HEK293 (cell line): Measurements from ENCODE around the gene SLC6A1.

Experiments
- CTCF ChIA-PET: fragments of 350-600 bp; formaldehyde crosslinking; extraction: SDS; loops from one replicate; lab custom pipeline; 2021; ENCODE audit warnings: antibody characterized with exemption; lab: Yijun Ruan, JAX
- POLR2A ChIA-PET: fragments of 300-600 bp; formaldehyde crosslinking; extraction: SDS; loops from one replicate; lab custom pipeline; 2020; ENCODE audit warnings: antibody characterized with exemption, inconsistent platforms; lab: Yijun Ruan, JAX
- H3K27ac ChIP-seq: fragments of 200-500 bp; sonication (Bioruptor generic); 2 replicates; pipeline ENCODE4 v1.5.1; 2014; ENCODE audit warnings: low read depth, low read length, control low read depth, inconsistent platforms; ENCODE audit errors: extremely low read depth
- H3K36me3 ChIP-seq, 2 experiments: fragments of 200-500 bp in 1 of 2; sonication (Bioruptor generic) in 1 of 2; 1 replicate in 1 of 2; 2 replicates in 1 of 2; pipeline ENCODE4 v1.5.1; 2014 to 2017; ENCODE audit warnings: inconsistent platforms in 2 of 2, low read length in 2 of 2; ENCODE audit not compliant: control insufficient read depth in 2 of 2, insufficient read depth in 1 of 2
- H3K4me1 ChIP-seq: fragments of 200-500 bp; sonication (Bioruptor generic); 2 replicates; pipeline ENCODE4 v1.5.1; 2014; ENCODE audit warnings: mild to moderate bottlenecking, low read length, inconsistent platforms; ENCODE audit not compliant: control insufficient read depth, insufficient read depth
- H3K4me3 ChIP-seq: 2 replicates; pipeline ENCODE4 v1.5.1; 2011; ENCODE audit warnings: low read depth, mild to moderate bottlenecking, control low read depth, low read length, moderate library complexity
- H3K9me3 ChIP-seq: fragments of 200-500 bp; sonication (Bioruptor generic); 2 replicates; pipeline ENCODE4 v1.5.1; 2014; ENCODE audit warnings: low read depth, low read length, inconsistent platforms; ENCODE audit not compliant: control insufficient read depth, insufficient read depth
- BCL6B ChIP-seq: fragments of 450-650 bp; formaldehyde crosslinking; IDR thresholded peaks from 2 replicates; pipeline ENCODE4 v1.5.1; 2017; ENCODE audit warnings: missing biosample characterization, missing genetic modification characterization
- GLI4 ChIP-seq: fragments of 450-650 bp; formaldehyde crosslinking; IDR thresholded peaks from 2 replicates; pipeline ENCODE4 v1.5.1; 2016; ENCODE audit warnings: missing biosample characterization, missing genetic modification characterization
- HOXA7 ChIP-seq: sonication (generic); formaldehyde crosslinking; IDR thresholded peaks from 2 replicates; pipeline ENCODE4 v1.8.1; 2022; ENCODE audit warnings: missing genetic modification reagents, borderline replicate concordance
- MEIS1 ChIP-seq: sonication (generic); formaldehyde crosslinking; IDR thresholded peaks from 2 replicates; pipeline ENCODE4 v1.8.1; 2022; ENCODE audit warnings: missing genetic modification reagents, mild to moderate bottlenecking, borderline replicate concordance
- PRDM10 ChIP-seq: fragments of 450-650 bp; formaldehyde crosslinking; IDR thresholded peaks from 2 replicates; pipeline ENCODE4 v1.5.1; 2016; ENCODE audit warnings: missing biosample characterization, missing genetic modification characterization
- RBAK ChIP-seq: fragments of 450-650 bp; formaldehyde crosslinking; IDR thresholded peaks from 2 replicates; pipeline ENCODE4 v1.5.1; 2016; ENCODE audit warnings: missing biosample characterization, missing genetic modification characterization
- SCRT1 ChIP-seq: fragments of 450-650 bp; formaldehyde crosslinking; IDR thresholded peaks from 2 replicates; pipeline ENCODE4 v1.5.1; 2016; ENCODE audit warnings: missing biosample characterization, missing genetic modification characterization, borderline replicate concordance
- SCRT2 ChIP-seq: fragments of 450-650 bp; formaldehyde crosslinking; IDR thresholded peaks from 2 replicates; pipeline ENCODE4 v1.5.1; 2016; ENCODE audit warnings: missing biosample characterization, missing genetic modification characterization
- ZBTB7A ChIP-seq: fragments of 450-650 bp; formaldehyde crosslinking; IDR thresholded peaks from 2 replicates; pipeline ENCODE4 v1.5.1; 2016; ENCODE audit warnings: low read depth, missing biosample characterization, missing genetic modification characterization
- ZFP37 ChIP-seq: fragments of 450-650 bp; formaldehyde crosslinking; IDR thresholded peaks from 2 replicates; pipeline ENCODE4 v1.5.1; 2016; ENCODE audit warnings: missing biosample characterization, missing genetic modification characterization
- ZIC2 ChIP-seq: fragments of 450-650 bp; formaldehyde crosslinking; IDR thresholded peaks from 2 replicates; pipeline ENCODE4 v1.5.1; 2016; ENCODE audit warnings: missing biosample characterization, missing genetic modification characterization
- ZNF112 ChIP-seq: fragments of 450-650 bp; formaldehyde crosslinking; IDR thresholded peaks from 2 replicates; pipeline ENCODE4 v1.5.0; 2017; ENCODE audit warnings: missing biosample characterization, missing genetic modification characterization
- ZNF121 ChIP-seq: fragments of 450-650 bp; formaldehyde crosslinking; IDR thresholded peaks from 2 replicates; pipeline ENCODE4 v1.5.1; 2016; ENCODE audit warnings: missing biosample characterization, missing genetic modification characterization
- ZNF174 ChIP-seq: fragments of 450-650 bp; formaldehyde crosslinking; IDR thresholded peaks from 2 replicates; pipeline ENCODE4 v1.5.0; 2017; ENCODE audit warnings: missing biosample characterization, mild to moderate bottlenecking, missing genetic modification characterization
- ZNF366 ChIP-seq: fragments of 450-650 bp; formaldehyde crosslinking; conservative IDR thresholded peaks from 2 replicates; pipeline ENCODE4 v1.5.1; 2016; ENCODE audit warnings: missing biosample characterization, missing genetic modification characterization
- ZNF426 ChIP-seq: fragments of 450-650 bp; formaldehyde crosslinking; IDR thresholded peaks from 2 replicates; pipeline ENCODE4 v1.5.1; 2017; ENCODE audit warnings: missing biosample characterization, missing genetic modification characterization, mild to moderate bottlenecking, inconsistent platforms, moderate library complexity
- ZNF510 ChIP-seq: fragments of 450-650 bp; formaldehyde crosslinking; IDR thresholded peaks from 2 replicates; pipeline ENCODE4 v1.5.1; 2018; ENCODE audit warnings: mild to moderate bottlenecking, missing genetic modification characterization, missing biosample characterization; ENCODE audit not compliant: insufficient replicate concordance
- ZNF544 ChIP-seq: fragments of 450-650 bp; formaldehyde crosslinking; IDR thresholded peaks from 2 replicates; pipeline ENCODE4 v1.5.0; 2017; ENCODE audit warnings: missing biosample characterization, missing genetic modification characterization
- ZNF558 ChIP-seq: fragments of 450-650 bp; formaldehyde crosslinking; IDR thresholded peaks from 2 replicates; pipeline ENCODE4 v1.5.1; 2016; ENCODE audit warnings: missing biosample characterization, missing genetic modification characterization
- ZNF837 ChIP-seq: fragments of 450-650 bp; formaldehyde crosslinking; IDR thresholded peaks from 2 replicates; pipeline ENCODE4 v1.5.1; 2016; ENCODE audit warnings: missing biosample characterization, missing genetic modification characterization
- TF ChIP-seq, protein P1 (sequence below): fragments of 450-650 bp; formaldehyde crosslinking; IDR thresholded peaks from 2 replicates; pipeline ENCODE4 v1.5.1; 2017; ENCODE audit warnings: missing biosample characterization, missing genetic modification characterization
- TF ChIP-seq, protein P2 (sequence below): fragments of 450-650 bp; formaldehyde crosslinking; conservative IDR thresholded peaks from 2 replicates; pipeline ENCODE4 v1.5.1; 2016; ENCODE audit warnings: low read depth, missing biosample characterization, missing genetic modification characterization

The SLC6A1 gene

DNA sequence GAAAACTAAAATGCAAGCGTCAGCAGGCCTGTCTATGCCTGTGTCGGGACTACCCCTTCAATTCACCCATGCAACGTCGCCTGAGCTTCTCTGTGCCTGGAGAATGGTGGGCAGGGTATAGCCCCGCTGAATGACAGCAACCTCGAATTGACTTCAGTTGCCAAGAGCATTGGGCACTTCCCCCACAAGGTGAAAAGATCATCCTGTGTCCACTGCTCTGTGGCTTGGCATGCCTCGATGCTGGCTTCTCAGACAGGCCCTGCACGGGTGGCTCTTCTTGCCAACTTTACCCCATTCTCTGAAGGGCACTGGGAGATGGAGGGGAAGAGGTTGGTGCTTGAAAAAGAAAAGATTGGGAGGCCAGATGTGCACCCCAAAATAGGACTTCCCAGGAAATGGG is 3.3 kb downstream of the SLC6A1 start:
- Histone ChIP-seq H3K36me3 (no peaks in the 10 kb centered on the region), H3K9me3 (no peaks in the 10 kb centered on the region), H3K27ac (no peak overlapping the region), H3K4me3 (no peak overlapping the region), H3K4me1 (no peaks in the 10 kb centered on the region)
- no peak for TF ChIP-seq ZFP37
- TF ChIP-seq MEIS1 (CRISPR knock-in tag): no peak
- TF ChIP-seq RBAK: no peak
- no peak for TF ChIP-seq PRDM10 (tag by site-specific recombination)
- TF ChIP-seq ZNF544: no peak
- no peak for TF ChIP-seq ZNF112 (tag by site-specific recombination)
- ChIA-PET CTCF (no interaction called here), POLR2A (no interaction called here)

DNA sequence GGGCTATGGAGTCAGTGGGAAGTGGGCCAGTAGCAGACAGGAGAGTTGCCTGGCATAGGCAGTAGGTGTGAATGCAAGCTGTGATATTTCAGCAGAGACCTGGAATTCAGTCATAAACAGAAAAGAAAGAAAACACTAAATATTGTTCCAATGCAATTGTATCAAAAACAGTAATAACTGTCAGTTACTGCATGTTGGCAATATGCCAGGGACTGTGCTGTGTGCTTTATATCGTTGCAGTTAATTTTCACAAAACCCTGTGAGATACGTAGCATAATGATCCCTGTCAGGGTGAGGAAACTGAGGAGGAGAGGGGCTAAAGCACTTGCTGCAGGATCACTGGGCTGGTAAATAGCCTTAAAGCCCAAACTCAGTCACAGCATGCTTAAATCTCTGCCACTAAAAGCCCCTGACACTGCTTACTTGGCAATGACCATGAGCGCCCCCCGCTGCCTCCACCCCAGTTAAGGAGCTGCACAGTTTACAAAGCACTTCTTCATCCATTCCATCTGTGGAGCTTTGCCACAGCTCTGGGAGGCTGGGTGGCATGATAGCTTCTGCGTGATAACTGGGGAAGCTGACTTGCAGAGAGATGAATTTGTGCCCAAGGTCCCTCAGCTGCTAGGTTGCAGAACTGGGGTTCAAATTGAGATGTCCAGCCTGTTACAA is 3.9 kb downstream of the SLC6A1 start:
- no peaks in the 10 kb centered on the region for H3K9me3 ChIP-seq
- no peak overlapping the region for H3K4me3 ChIP-seq
- no peaks in the 10 kb centered on the region for H3K4me1 ChIP-seq
- no peak for TF ChIP-seq ZNF121 (tag by site-specific recombination)
- TF ChIP-seq ZIC2 (tag by site-specific recombination): 0 out of 2 replicates have a peak, but pooled peaks have one; percentile 25
- TF ChIP-seq, all 188 proteins: peak for 1
- CTCF ChIA-PET: interaction anchor here (1.9 kb wide), 1 partner anchor 13 kb away, joined by 10 read pairs; no protein-coding TSS in a partner anchor
- Histone ChIP-seq H3K36me3 (no peaks in the 10 kb centered on the region), H3K27ac (no peak overlapping the region)
- POLR2A ChIA-PET: no interaction called here

DNA sequence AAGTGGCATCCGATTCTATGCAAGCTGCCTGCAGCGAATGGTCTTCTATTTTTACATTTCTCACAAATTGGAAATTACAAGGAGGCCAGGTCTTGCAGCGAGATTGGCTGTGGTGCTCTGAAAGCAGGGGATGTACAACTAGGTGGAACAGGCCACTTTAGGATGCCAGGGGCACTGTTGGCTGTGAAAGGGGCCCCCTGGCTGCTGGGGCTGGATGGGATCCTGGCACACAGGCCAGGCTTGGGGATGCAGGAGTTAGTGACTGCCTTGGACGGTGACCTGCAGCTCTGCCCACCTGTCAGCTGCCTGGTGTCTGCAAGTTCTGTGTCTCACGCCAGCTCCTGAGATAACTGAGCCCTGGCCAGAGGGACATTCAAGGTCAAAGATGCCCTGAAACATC is 4.6 kb downstream of the SLC6A1 start:
- CTCF ChIA-PET: interaction anchor here (0.6 to 1.9 kb wide), 2 partner anchors 14 to 62 kb away, joined by 3 to 10 read pairs; no protein-coding TSS in a partner anchor
- TF ChIP-seq ZNF837 (tag by site-specific recombination) (no peak), ZNF174 (tag by site-specific recombination) (no peak), ZBTB7A (tag by site-specific recombination) (no peak), SCRT2 (tag by site-specific recombination) (0 out of 2 replicates have a peak, but pooled peaks have one; percentile 15), ZFP37 (no peak), BCL6B (tag by site-specific recombination) (no peak), ZNF366 (tag by site-specific recombination) (no peak), ZNF558 (tag by site-specific recombination) (no peak), ZNF426 (tag by site-specific recombination) (no peak), HOXA7 (CRISPR knock-in tag) (no peak), ZNF510 (tag by site-specific recombination) (no peak), GLI4 (tag by site-specific recombination) (no peak), SCRT1 (tag by site-specific recombination) (0 out of 2 replicates have a peak, but pooled peaks have one; percentile 22)
- TF ChIP-seq, protein P1, sequence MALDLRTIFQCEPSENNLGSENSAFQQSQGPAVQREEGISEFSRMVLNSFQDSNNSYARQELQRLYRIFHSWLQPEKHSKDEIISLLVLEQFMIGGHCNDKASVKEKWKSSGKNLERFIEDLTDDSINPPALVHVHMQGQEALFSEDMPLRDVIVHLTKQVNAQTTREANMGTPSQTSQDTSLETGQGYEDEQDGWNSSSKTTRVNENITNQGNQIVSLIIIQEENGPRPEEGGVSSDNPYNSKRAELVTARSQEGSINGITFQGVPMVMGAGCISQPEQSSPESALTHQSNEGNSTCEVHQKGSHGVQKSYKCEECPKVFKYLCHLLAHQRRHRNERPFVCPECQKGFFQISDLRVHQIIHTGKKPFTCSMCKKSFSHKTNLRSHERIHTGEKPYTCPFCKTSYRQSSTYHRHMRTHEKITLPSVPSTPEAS: no peak
- TF ChIP-seq, protein P2, sequence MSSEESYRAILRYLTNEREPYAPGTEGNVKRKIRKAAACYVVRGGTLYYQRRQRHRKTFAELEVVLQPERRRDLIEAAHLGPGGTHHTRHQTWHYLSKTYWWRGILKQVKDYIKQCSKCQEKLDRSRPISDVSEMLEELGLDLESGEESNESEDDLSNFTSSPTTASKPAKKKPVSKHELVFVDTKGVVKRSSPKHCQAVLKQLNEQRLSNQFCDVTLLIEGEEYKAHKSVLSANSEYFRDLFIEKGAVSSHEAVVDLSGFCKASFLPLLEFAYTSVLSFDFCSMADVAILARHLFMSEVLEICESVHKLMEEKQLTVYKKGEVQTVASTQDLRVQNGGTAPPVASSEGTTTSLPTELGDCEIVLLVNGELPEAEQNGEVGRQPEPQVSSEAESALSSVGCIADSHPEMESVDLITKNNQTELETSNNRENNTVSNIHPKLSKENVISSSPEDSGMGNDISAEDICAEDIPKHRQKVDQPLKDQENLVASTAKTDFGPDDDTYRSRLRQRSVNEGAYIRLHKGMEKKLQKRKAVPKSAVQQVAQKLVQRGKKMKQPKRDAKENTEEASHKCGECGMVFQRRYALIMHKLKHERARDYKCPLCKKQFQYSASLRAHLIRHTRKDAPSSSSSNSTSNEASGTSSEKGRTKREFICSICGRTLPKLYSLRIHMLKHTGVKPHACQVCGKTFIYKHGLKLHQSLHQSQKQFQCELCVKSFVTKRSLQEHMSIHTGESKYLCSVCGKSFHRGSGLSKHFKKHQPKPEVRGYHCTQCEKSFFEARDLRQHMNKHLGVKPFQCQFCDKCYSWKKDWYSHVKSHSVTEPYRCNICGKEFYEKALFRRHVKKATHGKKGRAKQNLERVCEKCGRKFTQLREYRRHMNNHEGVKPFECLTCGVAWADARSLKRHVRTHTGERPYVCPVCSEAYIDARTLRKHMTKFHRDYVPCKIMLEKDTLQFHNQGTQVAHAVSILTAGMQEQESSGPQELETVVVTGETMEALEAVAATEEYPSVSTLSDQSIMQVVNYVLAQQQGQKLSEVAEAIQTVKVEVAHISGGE (tag by site-specific recombination): no peak

More for the DNA sequence above, 4.6 kb downstream of the SLC6A1 start:
- no peak overlapping the region for H3K4me3 ChIP-seq
- POLR2A ChIA-PET: no interaction called here
- H3K4me1 ChIP-seq: no peaks in the 10 kb centered on the region
- no peaks in the 10 kb centered on the region for H3K9me3 ChIP-seq
- H3K36me3 ChIP-seq: no peaks in the 10 kb centered on the region
- H3K27ac ChIP-seq: no peak overlapping the region
